HG03558 (cell line): ENCODE results near the gene COL27A1.

Experiments
- ATAC-seq: cut with Tn5 transposase; IDR thresholded peaks from one replicate; pipeline ENCODE4 v1.9.1; 2021; ENCODE audit warnings: moderate number of reproducible peaks; ENCODE audit not compliant: unreplicated experiment; ENCODE audit errors: extremely low read depth

Gene COL27A1

DNA sequence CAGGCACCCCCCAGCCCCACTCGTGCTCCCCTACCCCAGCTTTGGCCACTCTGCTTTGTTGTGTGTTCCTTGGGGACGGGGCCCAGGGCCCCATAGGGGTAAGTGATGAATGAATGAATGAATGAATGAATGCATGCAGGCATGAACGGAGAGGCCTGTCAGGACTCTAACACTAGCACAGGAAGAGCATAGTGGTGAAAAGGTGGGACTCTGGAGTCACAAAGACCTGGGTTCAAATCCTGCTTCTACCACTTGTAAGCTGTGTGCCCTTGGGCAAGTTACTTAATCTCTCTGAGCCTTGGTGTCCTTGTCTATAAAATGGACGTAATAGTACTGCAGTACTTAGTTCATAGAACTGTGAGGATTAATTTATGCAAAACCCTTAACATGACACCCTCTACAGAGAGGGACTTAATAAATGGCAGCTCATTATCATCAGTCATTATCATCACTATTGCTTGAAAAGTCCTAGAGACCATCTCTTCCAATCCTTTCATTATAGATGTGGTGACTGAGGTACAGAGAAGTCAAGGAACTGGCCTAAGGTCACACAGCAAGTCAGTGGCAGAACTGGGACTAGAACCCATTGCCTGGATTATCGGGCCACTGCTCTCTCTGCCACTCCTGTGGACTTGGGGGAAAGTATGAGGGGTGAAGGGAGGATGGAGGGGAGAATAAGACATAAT is 187.6 kb downstream of the COL27A1 start:
- no peak for ATAC-seq

DNA sequence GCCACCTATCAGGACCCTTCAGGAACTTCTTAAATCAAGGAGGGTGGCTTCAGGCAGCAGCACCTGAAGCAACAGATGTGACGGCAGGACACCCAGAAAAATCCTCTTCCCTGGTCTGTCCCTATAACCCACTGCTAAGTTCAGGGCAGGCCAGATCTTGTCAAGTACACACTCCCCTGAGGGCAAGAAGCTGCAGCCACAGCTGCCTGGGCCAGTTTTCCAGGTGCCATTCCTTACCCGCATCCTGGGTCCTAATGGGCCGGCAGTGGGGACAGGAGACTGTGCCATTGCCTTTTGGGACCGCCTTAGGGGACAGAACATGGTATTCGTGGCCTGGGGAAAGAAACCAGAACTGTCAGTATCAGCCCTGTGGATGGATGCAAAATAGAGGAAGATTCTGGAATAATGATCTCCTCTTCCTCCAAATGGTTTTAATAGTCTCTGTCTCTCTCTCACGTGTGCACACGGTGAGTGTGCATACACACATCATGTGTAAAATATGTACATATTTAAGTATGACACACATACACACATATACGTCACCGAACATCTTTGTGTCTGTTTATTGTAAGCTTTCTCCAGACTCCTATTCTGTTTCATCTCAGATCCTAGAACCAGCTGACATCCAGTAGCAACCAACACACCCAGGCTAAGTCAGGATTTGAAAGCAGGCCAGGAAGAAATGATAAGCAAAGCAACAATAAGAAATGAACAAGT is 188.3 kb downstream of the COL27A1 start:
- no peak for ATAC-seq

DNA sequence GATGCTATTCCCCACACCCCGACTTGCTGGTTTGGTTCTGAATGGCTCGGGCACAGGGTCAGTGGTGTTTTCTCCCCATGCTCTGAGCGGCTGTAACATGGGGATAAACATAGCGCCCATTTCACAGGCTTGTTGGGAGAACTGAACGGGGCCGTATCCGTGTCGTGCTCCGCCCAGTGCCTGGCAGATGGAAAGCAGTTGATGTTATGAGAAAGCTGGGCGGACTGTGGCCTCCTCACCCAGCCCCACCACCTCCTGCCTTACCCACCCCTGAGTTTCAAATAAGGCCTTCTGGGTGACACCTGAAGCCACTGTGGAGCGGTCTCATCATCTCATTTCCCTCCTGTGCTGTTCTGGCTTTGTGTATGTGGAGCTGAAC is 188.8 kb downstream of the COL27A1 start:
- no peak for ATAC-seq

DNA sequence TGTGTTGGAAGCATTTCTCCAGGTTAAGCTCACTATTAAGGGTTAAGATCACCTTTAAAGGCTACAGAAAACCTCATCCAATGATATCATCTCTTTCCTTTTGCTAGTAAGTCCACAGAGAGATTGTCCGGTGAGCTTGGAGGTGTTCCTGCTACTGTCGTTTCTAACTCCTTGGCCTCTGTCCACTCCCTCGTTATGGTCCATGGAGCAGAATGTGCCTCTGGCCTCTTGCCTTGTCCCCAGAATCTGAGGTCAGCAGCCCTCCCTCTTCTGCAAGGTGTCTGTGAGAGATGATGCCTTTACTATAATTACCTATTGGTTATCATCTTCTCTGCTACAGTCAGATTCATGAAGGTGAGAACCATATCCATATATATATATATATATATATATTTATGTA is 189.4 kb downstream of the COL27A1 start:
- ATAC-seq, result no peak

DNA sequence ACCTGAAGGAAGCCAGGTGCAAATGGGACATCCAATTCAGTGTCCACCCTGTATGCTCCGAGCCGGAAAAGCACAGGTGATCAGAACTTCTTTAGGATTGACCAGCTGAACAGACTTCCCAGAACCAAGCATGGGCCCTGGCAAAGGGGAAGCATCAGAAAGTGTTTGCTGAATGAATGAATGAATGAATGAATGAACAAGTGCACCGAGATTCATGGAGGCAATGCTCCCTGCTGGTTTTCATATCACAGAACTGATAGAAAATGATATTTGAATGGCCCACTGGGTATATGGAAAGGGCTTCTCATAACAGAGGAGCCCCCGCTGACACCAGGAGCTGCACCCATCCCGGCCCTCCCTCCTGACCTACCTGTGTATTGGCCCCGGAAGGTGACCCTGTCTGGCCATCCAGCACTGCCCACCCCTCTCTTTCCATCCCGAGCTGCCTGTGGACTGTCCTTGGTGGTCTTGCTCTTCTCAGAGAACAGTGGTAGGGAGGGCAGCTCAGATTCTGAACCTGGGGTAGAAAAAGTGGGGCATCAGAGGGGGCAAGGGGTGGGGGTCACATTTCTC is 190.2 kb downstream of the COL27A1 start:
- ATAC-seq, result no peak

DNA sequence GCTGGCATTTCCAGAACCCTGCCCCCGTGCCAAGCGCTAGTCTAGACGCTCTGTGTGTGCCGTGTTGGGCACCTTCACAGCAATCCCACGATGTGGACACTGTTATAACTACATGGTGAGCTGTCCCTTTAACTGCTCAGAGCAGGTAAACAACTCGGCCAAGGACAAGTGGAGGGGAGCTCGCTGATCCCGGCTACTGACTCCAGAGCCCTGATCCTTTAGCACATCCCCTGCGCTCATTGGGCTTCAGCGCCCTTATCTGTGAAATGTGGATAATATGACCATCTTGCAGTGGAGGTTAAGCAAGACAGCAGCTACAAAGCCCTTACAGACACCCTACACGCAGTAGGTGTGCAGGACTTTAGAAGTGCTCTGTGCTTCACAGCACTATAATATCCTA is 190.8 kb downstream of the COL27A1 start:
- ATAC-seq, result no peak

DNA sequence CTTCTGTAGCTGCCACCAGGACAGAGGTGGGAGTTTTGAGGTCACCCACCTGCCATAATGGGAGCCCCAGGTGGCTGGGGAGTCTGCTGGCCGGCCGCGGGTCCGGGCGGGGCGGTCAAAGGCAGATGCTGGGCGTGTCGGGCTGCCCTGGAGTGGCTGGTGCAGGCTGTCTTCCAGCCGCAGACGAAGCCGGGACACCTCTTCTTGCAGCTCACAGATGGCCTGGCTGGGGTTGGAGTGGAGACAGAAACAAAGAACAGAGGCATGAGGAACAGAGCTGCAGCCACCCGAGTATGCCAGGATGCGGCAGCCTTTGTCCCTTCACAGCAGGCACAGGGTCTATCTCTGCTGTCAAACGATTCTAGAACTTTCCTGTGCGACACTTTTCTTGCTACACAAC is 192.3 kb downstream of the COL27A1 start:
- ATAC-seq, result no peak

DNA sequence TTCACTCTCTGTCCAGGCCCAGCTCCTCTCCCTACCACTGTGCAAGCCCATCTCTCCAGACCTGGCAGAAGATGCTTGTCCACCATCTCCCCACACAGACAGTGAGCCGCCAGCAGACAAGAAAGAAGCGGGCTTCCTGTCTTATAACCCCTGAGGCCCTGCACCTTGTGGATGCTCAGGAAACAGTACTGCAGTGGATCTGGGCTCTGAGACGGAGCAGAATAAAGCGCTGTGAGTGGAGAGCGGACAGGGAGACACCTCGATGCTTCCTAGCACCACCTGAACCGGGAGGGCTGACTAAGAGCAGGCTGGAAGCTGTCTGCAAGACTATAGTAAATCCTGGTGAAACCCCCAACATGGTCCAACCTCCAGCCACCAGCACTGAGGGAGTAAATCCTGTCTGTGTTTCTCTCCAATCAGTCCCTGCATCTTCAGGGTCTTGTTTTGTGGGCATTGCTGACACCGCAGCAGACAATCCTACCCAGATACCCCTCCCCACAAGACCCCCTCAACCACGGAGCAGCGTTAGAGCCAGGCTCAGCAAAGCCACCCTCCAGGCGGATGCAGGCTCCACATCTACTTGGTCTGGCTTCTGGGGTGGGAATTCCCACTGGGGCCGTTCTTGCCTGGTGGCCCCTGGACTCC is 193.0 kb downstream of the COL27A1 start:
- ATAC-seq, result no peak

DNA sequence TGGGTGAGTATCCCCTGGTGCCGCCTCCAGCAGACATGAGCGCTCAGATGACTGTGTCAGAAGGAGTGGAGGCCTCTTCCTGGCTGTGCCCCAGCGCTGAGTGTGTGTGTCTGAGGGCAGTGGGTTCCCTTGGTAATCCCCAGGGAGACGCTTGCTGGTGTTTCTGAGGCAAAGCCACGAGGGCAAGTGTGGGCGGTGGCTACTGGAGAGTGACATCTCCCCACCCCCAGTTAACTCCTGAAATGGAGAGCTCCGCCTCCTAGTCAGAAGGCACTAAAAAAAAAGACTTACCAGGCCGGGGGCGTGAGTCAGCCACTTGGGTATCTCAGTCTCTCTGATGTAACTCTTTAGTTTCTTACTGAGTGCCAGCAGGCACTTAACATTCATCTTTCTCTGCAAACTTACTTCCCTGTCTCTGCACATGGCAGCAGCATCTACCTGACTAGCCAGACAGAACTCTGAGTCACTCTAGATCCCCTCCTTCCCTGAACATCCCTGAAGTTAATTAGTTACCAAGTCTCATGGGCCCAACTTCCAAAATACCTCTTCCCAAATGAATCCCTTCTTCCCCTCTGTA is 193.7 kb downstream of the COL27A1 start:
- ATAC-seq, result peak; percentile 76

DNA sequence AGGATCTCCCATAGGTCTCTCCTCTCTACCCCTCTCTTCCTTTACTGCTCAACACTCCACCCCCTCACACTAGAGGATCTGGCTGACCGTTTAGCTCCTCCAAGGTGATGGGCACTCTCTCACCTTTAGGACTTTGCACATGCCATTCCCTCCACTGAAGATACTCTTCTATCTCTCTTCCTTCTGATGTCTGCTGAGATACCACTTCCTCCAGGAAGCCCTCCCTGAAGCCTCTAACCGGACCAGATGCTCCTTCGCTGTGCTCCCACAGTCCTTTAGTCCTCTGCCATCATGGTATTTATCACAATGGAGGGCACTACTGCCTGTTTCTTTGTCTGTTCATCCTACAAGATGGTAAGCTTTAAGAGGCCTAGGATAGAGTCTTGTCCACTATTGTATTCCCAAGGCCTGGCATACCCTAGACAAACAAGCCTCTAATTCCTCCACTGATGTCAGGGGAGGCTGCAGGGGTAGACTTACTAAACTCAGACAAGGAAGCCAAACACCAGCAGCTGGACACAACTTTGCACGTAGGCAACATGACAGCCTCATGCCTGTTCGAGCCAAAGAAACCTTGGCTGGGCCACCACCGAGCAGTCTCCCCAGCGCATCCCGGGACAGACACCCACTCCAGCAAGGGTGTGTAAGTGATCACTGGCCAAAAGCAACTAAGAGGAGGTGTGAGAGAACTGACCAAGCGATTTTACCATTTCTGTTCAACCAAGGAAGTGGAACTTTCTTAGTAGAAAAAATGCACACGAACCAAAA is 194.6 kb downstream of the COL27A1 start:
- ATAC-seq, result no peak

DNA sequence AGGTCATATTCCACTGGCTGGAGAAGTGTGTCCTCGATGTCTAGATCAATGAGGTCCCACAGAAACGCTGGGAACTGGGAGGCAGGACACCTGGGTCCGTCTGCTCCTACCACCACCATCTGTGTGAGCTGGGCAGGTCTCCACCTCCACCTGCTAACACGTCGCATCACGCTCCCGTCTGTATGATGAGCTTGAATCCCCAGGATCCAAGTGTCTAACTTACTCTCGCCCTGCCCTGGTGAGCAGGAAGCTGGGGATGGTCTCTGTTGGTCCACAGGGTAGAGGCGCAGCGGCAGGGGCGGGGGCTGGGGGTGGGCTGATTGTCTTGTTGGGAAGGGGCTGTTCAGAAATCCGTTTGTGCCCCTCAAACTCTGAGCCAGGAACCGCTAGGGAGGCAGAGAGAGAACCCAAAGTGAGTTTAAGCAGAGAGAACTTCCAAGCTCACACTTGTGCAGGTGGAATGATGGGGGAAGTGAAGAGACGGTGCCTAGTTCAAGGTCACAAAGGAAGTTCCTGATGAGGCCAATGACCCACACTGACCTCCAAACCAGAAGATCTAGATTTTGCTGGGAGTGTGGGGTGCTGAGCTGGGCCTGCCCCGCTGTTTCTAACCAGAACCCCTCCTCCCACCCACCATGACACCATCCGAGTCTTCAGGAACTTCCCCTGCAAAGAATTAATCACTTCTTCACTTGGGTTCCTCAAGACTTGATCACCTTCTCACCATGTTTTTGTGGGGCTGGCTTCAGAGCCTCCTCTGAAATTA is 195.5 kb downstream of the COL27A1 start:
- ATAC-seq, result no peak

DNA sequence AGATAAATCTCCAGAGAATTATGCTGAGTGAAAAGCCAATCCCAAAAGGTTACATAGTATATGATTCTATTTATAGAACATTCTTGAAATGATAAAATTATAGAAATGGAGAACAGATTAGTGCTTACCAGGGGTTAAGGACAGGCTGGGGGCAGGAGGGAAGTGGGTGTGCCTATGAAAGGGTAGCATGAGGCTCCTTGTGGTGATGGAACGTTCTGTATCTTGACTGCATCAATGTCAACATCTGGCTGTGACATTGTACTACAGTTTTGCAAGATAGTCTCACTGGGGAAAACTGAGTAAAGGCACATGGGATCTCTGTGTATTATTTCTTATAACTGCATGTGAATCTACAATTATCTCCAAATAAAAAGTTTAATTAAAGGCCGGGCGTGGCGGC is 196.6 kb downstream of the COL27A1 start:
- no peak for ATAC-seq

DNA sequence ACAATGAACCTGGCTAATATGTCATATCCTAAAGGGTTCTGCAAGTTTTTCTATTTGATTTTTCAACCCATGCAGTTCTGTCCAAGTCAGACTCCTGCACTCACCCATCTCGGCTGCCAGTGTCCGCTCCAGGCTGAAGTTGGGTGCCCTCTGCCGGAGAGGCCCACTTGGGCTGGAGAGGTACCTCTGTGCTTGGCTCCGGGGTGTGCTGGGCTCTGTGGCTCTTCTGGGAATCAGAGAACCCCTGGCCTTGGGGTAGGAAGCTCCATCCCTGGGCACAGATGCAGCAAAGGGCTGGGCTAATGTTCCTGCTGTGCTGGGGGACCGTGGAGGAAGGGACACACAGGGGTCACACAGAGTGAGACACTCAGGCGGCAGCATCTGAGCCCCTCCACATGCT is 200.5 kb downstream of the COL27A1 start:
- no peak for ATAC-seq

DNA sequence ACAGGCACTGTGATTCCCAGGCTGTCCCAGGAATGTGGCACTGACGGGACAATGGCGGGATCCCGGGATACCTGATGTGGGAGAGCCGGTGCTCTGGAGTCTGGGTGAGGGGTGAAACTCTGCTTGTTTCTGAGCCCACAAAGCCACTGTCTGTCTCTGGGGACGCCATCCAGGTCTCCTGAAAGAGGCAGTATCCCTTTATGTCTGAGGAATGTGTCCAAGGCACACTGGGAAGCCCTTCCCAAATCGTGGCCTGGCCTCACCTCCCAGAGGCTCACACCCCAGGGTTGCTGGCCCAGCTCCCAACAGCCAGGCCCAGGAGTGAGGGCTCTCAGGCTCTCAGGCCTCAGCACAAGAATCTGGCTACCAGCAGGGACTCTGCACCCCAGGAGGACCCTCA is 201.5 kb downstream of the COL27A1 start:
- no peak for ATAC-seq

DNA sequence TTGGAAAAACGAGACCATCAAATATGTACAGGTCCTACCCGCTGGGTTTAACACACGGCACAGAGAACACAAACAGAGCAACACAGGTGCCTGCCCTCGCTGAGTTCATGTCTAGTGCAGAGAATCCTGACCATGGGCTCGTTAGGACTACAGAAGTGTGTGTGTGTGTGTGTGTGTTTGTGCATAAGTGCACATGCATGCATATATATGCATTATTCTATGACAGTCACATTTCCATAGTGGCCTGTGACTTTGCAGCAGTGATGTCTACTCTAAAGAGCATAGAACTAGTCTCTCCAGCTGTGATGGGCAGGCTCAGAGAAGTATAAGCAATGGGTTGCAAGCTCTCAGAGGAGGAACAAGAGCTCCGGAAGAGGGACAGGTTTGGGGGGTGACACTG is 202.0 kb downstream of the COL27A1 start:
- ATAC-seq, result no peak

DNA sequence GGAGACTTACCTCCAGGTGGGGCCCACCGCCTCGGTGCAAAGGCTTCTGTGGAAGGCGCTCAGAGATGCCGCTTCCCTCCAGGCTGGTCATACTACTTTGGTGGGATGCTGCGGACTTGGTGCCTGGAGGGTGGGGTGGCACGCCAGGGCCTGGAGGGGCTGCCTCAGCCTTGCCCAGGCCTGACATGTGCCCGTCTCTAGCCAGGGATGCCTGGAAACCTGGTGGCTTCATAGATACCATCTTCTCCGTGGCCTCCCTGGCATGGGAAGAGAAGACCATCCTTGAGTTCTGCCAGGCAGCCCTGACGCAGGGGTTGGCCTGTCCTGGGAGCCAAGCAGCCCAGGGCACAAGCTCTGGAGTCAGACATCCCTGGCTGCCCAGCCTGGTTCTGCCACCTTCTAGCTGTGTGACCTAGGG is 202.6 kb downstream of the COL27A1 start:
- no peak for ATAC-seq

DNA sequence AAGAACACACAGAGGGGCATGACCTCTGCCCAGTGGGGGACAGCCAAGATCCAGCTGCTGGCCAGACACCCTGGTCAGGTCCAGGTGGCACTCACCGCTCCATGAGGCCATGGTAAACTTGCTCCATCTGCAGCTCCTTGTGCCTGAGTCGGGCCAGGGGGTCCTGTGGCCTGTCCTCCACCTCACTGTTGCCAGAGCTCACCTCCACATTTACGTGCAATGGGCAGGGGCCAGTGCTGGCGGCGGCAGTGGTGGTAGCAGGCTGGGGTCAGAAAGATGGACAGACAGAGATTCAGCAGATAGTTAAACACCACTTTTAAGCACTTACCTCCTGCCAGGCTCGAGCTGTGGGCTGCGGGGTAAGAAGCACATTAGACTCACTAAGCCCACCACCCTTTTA is 204.5 kb downstream of the COL27A1 start:
- ATAC-seq, result no peak

DNA sequence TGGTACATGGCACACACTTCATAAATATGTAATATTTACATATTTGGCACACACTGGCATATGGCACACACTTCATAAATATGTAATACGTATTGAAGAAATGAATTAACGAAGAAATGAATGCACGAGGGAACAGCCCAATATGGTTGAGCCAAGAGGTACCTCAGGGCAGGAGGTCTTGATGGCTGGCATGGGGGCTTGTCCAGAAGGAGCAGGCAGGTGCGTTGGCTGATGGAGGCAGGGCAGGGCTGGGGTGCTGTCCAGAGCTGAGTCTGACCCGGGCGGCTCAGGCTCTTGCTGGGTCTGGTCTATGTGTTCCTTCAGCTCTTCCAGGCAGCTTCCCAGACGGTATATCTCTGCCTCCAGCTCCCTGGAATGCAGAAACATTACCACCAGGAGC is 206.2 kb downstream of the COL27A1 start:
- no peak for ATAC-seq
